ENCODE measurements around the gene MRPL41.
"Not testable (repeated sequence)": the region's sequence is repeated elsewhere in the genome, so short reads cannot be mapped to it uniquely, and the experiment has no call there.

MRPL41 gene

DNA sequence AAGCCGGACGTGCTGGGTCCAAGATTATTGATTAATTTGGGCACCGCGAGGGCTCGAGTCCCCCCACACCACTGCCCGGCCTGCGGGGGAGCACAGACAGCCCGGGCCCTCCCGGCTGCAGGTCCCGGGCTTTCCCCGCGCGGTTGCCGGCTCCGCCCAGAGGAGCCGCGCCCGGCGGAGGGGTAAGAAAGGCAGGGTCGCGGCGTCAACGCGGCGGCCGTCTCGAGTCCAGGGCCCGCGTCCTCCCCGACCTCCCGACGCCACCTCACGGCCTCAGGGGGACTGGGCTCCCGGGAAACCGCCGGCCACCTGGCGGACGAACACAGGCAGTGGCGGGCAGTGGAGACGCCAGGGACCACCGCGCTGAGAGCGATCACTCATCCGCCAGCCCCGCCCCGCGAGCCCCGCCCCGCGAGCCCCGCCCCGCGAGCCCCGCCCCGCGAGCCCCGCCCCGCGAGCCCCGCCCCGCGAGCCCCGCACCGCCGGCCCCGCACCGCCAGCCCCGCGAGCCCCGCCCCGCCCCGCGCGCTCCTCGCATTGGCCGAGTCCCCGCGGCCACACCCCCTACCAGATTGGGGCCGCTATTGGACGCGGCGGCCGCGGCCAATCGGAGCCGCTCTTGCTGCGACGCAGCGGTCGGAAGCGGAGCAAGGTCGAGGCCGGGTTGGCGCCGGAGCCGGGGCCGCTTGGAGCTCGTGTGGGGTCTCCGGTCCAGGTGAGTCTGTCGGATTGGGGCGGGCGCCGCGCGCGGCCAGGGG is at the start of gene MRPL41:
TSS of gene MRPL41 (plus strand) at position 616 of the 758 bp plus-strand sequence. CDS start 203 bp downstream, outside the sequence.
- DNase-seq, result peak; percentile 96

DNA sequence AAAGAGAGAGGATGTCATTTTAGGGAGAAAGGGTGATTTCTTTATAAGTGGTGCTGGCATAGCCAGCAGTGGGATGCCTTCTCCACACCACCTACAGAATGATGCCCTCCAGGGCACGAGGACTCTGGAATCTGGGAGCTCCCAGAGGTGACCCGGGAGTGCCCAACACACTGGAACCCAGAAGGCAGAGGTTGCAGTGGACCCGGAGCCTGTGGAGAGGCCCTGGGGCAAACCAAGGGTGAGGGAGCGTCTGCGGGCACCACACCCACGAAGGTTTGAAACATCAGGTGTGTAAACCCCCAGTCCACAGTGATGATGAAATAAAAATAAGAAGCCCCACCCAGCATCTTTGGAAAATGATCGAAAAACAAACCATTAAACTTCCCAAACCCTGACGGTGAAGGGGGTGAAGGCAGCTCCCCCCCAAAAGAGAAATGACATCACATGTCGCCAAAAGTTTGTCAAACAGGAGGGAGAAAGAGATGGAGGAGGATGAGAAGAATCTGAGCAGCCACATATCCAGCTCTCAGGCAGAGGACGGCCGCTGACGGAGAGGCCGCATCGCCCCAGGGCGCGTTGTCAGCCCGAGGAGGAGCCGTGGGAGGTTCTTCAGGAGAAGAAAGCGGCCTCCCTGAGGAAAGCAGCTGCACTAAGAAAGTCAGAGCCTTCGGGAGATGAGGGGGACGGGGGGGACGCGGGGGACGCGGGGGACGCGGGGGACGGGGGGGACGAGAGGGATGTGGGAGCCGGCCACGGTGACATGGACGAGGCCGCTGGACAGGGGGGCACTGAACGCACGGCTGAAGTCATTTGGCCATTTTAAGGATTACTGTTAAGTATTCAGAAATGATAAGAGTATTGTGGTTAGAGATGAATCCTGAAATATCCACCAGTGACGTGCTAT is 49.4 kb upstream of the MRPL41 start:
- no peak for DNase-seq

DNA sequence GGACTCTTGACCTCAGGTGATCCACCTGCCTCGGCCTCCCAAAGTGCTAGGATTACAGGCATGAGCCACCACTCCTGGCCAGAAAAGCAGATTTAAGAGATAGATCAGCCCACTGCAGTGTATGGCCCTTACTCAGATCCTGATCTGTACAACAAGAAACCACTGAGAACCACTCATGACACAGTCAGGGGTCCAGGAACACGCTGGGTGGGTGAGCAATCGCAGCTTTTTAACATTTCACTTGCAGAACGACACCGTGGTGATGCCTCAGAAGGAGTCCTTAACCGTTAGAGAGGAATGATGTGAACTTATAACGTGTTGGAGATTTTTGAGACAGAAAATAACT is 47.3 kb upstream of the MRPL41 start:
- no peak for DNase-seq

DNA sequence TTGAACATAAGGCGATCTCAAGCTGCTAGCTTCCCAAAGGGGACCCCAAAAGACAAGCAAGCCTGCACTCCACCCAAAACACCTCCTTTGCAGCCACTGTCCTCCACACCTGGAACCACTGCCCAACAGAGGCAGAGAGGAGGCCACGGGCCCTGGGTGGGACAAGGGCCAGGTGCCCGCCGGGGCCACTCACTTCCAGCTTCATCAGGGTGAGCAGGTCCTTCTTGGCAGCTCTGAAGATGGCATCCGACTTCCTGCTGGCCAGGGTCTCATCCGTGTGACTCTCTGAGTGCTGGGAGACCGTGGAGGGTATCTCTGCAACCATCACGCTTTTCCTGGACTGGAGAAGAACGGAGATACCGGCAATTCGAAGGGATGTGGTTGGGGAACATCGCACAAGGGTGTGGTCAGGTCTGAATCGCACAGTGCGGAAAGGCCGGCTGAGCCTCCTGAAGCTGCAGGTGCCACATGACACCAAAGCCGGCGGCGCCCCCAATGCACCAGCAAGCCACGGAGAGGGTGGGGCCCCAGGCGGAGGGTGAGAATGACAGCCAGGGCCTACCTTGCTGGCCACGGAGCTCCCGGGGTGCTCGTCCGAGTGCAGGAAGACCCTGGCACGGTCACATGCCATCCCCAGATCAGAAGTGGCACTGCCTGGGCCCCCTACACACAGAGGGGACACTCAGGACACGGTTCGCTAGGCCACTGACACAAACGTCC is 46.1 kb upstream of the MRPL41 start:
- no peak for DNase-seq

DNA sequence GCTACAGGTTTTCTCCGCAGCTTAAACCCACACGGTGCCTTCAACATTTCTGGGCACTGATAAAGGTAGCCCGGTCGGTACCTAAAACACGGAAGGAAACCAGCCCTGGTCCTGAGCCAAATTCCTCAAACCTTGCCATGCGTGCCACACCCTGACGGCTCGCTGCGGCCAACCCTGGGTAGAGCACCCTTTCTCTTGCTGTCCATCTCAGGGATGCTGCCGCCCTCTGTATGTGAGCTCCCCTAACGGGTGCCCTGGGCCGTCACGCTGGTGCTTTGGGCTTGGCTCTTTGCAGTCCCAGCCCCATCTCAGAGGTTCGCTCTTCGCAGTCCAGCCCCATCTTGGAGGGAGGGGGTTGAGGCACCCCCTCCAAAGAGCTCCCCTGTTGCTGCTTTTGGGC is 45.4 kb upstream of the MRPL41 start:
- no peak for DNase-seq

DNA sequence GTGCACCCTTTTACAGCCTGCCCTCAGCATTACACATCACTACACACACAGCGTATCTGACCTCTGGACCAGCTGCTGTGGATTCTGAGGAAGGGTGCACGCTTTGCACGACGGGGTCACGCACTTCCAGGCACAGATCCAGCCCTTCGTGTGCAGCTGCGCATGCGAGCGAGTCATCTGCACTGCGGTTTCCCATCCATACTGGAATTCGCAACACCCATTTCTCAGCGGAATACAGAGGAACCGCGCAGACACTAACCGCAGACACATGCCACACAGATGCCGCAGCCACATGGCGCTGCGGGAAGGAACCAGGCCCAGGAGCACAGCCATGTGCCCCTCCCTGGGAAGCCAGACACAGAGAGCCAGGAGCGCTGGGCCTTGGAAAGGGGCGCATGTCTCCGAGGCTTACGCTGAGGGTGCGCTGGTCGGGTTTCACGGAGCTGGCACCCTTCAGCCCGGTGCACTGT is 44.9 kb upstream of the MRPL41 start:
- no peak for DNase-seq

DNA sequence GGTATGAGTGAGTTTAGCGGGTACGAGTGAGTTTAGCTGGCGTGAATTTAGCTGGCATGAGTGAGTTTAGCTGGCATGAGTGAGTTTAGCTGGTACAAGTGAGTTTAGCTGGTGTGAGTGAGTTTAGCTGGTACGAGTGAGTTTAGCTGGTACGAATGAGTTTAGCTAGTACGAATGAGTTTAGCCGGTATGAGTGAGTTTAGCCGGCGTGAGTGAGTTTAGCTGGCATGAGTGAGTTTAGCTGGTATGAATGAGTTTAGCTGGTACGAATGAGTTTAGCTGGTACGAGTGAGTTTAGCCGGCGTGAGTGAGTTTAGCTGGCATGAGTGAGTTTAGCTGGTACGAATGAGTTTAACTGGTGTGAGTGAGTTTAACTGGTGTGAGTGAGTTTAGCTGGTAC is 42.5 kb upstream of the MRPL41 start:
- DNase-seq, result no peak

DNA sequence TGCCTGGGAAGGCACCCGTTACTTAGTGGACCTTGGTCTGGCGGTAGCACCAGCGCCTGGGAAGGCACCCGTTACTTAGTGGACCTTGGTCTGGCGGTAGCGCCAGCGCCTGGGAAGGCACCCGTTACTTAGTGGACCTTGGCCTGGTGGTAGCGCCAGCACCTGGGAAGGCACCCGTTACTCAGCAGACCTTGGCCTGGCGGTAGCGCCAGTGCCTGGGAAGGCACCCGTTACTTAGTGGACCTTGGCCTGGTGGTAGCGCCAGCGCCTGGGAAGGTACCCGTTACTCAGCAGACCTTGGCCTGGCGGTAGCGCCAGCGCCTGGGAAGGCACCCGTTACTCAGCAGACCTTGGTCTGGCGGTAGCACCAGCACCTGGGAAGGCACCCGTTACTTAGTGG is 40.6 kb upstream of the MRPL41 start:
- DNase-seq, result not testable (repeated sequence)

DNA sequence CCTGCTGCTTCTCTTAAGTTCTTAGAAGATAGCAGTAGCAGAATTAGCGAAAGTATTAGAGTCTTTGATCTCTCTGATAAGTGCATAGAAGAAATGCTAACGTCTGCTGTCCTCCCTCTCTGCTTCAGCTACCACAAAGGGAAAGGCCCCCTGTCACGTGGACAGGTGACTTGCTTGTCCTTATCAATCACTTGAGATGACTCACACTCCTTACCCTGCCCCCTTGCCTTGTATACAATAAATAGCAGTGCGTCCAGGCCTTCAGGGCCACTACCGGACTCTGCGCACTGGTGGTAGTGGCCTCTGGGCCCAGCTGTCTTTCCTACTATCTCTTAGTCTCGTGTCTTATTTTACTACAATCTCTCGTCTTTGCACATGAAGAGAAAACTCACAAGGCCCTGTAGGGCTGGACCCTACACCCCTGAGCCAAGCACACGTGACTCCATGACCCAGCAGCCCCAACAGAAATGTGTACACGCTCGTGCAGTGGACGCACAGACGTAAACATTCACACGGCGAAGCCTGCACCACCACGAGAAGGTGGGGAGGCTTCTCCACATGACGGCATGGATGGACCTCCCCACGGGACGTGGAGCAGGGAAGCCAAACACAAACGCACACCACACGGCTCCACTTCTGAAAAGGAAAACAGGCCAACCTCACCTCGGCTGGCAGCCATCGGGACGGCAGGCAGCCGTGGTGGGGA is 39.8 kb upstream of the MRPL41 start:
- no peak for DNase-seq

DNA sequence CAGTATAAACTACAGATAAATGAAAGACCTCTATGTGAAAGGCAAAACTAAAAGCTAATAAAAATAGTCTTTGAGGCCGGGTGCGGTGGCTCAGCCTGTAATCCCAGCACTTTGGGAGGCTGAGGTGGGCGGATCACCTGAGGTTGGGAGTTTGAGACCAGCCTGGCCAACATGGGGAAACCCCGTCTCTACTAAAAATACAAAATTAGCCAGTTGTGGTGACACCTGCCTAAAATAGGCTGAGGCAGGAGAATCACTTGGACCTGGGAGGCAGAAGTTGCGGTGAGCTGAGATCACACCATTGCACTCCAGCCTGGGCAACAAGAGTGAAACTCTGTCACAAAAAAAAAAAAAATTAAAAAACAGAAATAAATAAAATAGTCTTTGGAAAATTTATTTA is 38.5 kb upstream of the MRPL41 start:
- DNase-seq, result not testable (repeated sequence)

DNA sequence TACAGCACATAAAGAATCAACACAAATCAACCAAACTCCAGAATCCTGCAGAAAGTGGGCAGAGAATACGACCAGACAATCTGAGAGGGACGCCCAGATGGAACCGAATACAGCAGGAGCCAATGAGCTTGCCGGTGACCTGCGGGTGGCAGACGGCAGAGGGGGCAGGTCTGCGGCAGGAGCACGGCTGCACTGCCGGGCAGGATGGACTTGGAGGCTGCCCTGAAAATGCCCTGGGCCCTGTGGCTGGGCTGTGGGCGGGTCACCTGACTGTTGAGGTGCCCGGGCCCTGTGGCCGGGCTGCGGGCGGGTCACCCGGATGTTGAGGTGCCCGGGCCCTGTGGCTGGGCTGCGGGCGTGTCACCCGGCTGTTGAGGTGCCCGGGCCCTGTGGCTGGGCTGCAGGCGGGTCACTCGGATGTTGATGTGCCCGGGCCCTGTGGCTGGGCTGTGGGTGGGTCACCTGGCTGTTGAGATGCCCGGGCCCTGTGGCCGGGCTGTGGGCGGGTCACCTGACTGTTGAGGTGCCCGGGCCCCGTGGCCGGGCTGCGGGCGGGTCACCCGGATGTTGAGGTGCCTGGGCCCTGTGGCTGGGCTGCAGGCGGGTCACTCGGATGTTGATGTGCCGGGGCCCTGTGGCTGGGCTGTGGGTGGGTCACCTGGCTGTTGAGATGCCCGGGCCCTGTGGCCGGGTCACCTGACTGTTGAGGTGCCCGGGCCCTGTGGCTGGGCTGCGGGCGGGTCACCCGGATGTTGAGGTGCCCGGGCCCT is 37.7 kb upstream of the MRPL41 start:
- DNase-seq, result not testable (repeated sequence)

DNA sequence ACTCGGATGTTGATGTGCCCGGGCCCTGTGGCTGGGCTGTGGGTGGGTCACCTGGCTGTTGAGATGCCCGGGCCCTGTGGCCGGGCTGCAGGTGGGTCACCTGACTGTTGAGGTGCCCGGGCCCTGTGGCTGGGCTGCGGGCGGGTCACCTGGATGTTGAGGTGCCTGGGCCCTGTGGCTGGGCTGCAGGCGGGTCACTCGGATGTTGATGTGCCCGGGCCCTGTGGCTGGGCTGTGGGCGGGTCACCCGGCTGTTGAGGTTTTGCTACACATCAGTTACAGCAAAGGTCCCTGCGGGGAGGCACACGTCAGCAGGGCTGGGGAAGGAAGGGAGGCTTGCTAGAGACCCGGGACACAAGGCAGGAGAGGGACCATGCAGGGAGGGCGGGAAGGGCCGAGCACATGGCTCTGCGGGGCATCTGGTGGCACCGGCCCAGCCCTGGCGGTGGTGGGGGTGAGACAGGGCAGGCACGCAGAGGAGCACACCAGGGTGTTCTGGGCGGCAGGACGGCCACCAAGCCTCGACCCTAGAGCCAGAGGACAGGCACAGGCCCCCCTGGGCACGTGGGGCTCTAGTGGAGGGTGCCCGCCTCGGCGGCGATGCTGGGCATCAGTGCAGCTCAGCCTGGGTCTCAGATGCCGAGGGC is 36.9 kb upstream of the MRPL41 start:
- DNase-seq, result no peak

DNA sequence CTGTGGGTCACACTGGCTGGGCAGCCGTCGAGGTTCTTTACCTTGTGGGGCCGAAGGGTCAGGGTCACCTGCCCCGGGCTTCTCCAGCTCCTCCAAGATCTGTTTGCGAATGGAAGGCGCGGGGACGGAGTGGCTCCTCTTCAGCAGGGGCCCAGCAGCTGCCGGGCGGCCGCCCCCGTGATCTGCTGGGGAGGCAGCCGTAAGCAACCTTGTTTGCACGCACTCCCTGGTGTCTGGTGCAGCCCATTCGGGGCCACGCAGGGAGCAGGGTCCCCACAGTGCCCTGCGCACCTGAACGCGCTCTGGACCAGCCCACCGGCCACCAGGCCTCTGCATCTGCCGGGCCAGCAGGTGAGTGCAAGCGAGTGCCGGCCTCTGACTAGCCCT is 36.3 kb upstream of the MRPL41 start:
- DNase-seq, result no peak

DNA sequence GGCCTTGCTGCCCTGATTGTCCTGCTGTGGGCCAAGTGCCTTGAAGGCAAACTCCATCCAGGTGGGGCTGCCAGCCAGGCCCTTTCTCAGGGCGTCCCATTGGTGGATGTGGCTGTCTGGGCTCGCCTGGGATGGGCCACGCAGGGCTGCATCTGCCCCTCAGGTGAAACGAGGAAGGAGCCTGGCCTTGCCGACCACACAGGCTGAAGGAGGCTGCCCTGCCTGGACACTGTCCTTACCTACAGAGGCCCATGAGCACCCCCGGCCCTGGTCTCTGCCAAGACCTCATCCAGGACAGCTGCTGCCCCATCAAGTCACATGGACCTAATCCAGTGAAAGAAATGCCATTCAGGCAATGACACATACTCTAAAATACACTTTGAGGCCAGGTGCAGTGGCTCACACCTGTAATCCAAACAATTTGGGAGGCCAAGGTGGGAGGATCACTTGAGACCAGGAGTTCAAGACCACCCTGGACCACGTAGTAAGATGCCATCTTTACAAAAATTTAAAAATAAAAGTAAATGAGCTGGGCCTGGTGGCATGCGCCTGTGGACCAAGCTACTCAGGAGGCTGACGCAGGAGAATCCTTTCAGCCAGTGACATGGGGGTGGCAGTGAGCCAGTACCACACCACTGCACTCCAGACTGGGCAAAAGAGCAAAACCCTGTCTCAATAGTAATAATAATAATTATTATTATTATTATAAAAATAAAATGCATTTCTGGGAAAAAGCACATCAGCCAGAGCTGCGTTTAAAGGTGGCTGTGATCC is 35.3 kb upstream of the MRPL41 start:
- no peak for DNase-seq

DNA sequence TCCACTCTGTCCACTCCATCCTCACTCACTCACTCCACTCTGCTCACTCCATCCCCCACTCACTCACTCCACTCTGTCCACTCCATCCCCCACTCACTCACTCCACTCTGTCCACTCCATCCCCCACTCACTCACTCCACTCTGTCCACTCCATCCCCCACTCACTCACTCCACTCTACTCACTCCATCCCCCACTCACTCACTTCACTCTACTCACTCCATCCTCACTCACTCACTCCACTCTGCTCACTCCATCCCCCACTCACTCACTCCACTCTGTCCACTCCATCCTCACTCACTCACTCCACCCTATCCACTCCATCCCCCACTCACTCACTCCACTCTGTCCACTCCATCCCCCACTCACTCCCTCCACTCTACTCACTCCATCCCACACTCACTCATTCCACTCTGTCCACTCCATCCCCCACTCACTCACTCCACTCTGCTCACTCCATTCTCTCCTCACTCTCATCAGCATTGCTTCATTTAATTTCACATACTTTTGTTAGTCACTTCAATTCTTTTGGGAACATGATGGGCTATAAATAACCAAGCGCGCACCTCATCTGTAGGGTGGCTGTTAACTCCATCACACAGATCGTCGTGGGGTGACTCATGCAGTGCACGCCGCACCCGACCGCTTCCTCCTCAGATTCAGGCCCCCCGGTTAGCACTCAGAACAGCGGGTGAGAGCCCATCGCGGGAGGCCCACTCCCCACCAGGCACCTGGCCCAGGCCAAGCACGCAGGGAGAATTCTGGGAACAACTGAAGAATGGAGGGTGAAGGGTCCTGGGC is 32.8 kb upstream of the MRPL41 start:
- DNase-seq, result not testable (repeated sequence)

DNA sequence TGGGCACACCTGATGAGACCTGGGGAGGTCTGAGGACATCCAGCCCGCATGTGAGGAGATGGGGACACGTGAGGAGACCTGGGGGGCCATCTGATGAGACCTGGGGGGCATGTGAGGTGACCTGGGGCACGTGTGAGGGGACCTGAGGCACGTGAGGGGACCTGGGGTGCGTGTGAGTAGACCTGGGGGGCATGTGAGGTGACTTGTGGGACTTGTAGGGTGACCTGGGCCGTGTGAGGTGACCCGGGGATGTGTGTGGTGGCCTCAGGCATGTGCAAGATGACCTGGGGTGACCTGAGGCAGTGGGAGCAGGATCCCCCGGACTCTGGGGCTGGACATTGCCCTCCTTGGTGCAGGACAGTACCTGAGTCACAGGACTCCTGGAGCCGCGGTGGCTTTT is 32.1 kb upstream of the MRPL41 start:
- no peak for DNase-seq

DNA sequence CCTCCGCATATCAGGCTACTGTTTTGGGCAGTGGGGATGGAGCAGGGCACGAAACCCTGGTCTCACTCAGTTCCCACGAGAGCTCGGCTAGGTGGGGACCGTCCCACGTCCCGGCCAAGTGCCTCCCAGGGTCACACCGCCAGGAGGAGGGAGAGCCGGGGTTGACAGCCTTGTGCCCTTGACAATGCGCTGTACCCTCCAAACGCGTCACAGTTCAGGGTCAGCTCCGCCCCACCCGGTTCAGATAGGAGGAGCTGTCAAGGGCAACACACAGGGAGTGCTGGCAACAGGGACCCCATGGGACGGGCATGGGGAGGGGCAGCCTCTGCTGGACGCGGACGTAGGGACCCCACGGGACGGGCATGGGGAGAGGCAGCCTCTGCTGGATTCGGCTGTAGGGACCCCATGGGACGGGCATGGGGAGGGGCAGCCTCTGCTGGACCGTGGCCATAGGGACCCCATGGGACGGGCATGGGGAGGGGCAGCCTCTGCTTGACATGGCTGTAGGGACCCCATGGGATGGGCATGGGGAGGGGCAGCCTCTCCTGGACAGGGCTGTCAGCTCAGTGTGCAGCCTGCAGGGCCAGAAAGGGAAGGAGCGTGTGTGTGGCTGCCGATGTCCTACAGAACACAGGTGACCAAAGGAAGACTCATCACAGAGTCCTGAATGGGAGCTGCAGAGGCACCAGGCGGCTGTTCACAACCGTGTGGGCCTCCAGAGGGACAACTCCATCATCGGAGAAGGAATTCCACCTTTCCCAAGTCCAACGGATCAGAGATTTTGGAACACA is 30.9 kb upstream of the MRPL41 start:
- no peak for DNase-seq

DNA sequence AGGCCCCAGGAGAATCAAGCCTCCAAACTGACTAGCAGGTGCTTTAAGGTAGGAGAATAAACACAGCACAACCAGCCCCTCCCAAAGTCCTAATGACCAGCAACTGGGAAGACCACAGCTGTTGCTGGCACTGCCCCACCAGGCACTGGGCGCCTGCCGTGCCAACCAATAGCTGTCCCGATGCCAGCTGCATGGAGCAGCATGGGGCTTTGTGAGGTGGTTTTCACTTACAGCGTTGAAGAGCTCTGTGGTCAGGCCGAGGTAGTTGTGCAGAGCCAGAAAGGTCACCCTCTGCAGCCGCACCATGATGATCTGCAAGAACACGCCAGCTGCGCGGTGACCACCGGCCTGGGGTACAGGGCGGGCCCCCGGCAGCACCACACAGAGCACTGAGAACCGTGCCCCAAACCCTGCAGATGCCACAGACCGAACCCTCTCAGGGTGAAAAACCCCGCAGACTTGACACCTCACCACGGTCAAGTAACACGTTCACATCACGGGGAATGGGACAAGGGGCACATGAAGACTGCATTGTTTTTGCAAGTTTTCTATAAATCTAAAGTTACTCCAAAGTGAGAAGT is 30.2 kb upstream of the MRPL41 start:
- no peak for DNase-seq
